ENCODE results near the gene PEAK1. TPM values are rescaled to one million over a fixed set of nuclear protein-coding genes. Genes with fewer than 3 reads are reported as not detected.

The PEAK1 gene
- total and polyA plus RNA-seq, 2 donors (not counting 3 experiments of a cell fraction or from before 2014, with no cell fraction given), result 17.9 to 91.9 TPM

DNA sequence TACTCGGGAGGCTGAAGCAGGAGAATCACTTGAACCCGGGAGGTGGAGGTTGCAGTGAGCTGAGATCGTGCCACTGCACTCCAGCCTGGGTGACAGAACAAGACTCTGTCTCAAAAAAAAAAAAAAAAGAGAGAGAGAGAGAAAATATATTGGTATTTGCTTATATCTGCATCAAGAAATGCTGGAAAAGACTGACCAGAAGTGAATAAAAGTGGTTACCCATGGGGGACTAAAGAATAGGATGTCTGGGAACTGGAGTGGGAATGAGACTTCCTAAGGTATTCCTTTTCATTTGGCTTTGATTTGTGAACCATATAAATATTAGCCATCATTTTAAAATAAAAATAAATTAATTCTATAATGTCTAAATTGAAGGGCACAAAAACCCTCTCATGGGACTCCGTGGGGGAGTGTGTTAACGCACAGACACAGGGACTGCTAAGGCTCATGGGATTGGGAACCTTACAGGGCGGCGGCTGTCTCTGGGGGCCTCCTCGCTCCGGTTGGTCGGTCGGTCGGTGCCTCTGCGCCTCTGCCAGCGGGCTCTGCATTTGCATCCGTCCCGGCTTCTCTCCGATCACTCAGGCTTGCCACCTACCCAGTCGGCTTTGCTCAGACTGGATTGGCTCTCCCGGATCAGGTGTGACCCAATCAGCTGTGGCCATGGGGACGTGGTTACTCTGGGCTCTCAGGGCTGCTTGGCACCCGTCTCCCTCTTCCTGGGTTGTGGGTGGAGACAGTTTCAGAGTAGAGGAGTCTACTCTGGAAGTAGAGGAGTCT is 336.3 kb downstream of the PEAK1 start:
- Histone ChIP-seq H3K27me3 (ENCODE audit: control insufficient read depth in 2 of 2, insufficient read depth in 2 of 2, low read length in 2 of 2) (no peaks in the 10 kb centered on the region), H3K9me1 (replicated peaks; ENCODE audit: control insufficient read depth, extremely low read depth, insufficient read depth, low read length) (no peaks in the 10 kb centered on the region), H2AFZ (ENCODE audit: low read depth, low read length) (peak overlapping the region; percentile 92), H3K4me2 (ENCODE audit: insufficient read depth, low read length) (peak overlapping the region; percentile 71), H3K4me1 (ENCODE audit: control insufficient read depth, extremely low read depth, insufficient read depth, low read length) (peaks cover 7% of the 10 kb centered on the region), H3K79me2 (ENCODE audit: control insufficient read depth, insufficient read depth, low read length) (no peaks in the 10 kb centered on the region), H3K4me3 (replicated peaks in 1 of 3; ENCODE audit: insufficient read depth in 1 of 3, low read depth in 1 of 3, low read length in 3 of 3) (peak overlapping the region in 2 of 3 experiments; percentile 13 to 41), H3K9me3 (replicated peaks; ENCODE audit: control insufficient read depth, insufficient read depth, low read length) (no peaks in the 10 kb centered on the region), H4K20me1 (replicated peaks; ENCODE audit: control insufficient read depth, extremely low read depth, insufficient read depth, low read length) (no peaks in the 10 kb centered on the region), H3K36me3 (ENCODE audit: control insufficient read depth in 2 of 2, extremely low read depth in 1 of 2, insufficient read depth in 2 of 2, low read length in 2 of 2) (no peaks in the 10 kb centered on the region), H3K9ac (replicated peaks; ENCODE audit: extremely low read depth, insufficient read depth, low read length) (peak overlapping the region; percentile 6), H3K27ac (ENCODE audit: insufficient read depth, low read depth, low read length) (no peak overlapping the region)
- ChIA-PET CTCF (no interaction called here), POLR2A (no interaction called here)
- FAIRE-seq, result peak; percentile 71
- TF ChIP-seq, protein P1, sequence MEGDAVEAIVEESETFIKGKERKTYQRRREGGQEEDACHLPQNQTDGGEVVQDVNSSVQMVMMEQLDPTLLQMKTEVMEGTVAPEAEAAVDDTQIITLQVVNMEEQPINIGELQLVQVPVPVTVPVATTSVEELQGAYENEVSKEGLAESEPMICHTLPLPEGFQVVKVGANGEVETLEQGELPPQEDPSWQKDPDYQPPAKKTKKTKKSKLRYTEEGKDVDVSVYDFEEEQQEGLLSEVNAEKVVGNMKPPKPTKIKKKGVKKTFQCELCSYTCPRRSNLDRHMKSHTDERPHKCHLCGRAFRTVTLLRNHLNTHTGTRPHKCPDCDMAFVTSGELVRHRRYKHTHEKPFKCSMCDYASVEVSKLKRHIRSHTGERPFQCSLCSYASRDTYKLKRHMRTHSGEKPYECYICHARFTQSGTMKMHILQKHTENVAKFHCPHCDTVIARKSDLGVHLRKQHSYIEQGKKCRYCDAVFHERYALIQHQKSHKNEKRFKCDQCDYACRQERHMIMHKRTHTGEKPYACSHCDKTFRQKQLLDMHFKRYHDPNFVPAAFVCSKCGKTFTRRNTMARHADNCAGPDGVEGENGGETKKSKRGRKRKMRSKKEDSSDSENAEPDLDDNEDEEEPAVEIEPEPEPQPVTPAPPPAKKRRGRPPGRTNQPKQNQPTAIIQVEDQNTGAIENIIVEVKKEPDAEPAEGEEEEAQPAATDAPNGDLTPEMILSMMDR (IDR thresholded peaks at IDR 0.05; ENCODE audit: extremely low read depth in 1 of 2, insufficient read depth in 1 of 2, low read depth in 1 of 2, low read length in 2 of 2), result no peak
- TF ChIP-seq JUN (IDR thresholded peaks at IDR 0.05; ENCODE audit: borderline replicate concordance, insufficient read depth, insufficient read length, low read depth) (no peak), EZH2 (IDR thresholded peaks at IDR 0.05; ENCODE audit: borderline replicate concordance, low read depth, low read length, severe bottlenecking) (no peak), POLR2A (IDR thresholded peaks at IDR 0.05; ENCODE audit: low read depth, low read length) (no peak), GATA2 (IDR thresholded peaks at IDR 0.05; ENCODE audit: insufficient read depth, insufficient read length, low read depth, low read length) (no peak), MAX (IDR thresholded peaks at IDR 0.05; ENCODE audit: insufficient read depth, insufficient read length) (no peak), MYC (IDR thresholded peaks at IDR 0.05; ENCODE audit: low read depth, low read length) (no peak), POLR2AphosphoS5 (IDR thresholded peaks at IDR 0.05; ENCODE audit: insufficient read depth, low read depth, low read length) (no peak), FOS (IDR thresholded peaks at IDR 0.05; ENCODE audit: borderline replicate concordance, insufficient read depth, low read length) (no peak)
- peak; percentile 34 for DNase-seq (ENCODE audit: low read depth, low spot score)
- intact Hi-C loops (cut with micrococcal nuclease), result no loop called here
- BruUV-seq (replicated peaks), result no TSS peak
- dilution Hi-C loops (cut with MboI; ENCODE audit: extremely low pct_ligation_motif_present, low sequenced_read_pairs), result no loop called here
